HG03571 (cell line): Measurements from ENCODE around the gene ZMYND8.

Source experiments
- ATAC-seq: cut with Tn5 transposase; IDR thresholded peaks from one replicate; pipeline ENCODE4 v1.9.1; 2021; ENCODE audit not compliant: unreplicated experiment

The ZMYND8 gene

GRCh38 chr20:47354714-47355488 lies 1.6 kb downstream of the ZMYND8 start:
- no peak for ATAC-seq

DNA sequence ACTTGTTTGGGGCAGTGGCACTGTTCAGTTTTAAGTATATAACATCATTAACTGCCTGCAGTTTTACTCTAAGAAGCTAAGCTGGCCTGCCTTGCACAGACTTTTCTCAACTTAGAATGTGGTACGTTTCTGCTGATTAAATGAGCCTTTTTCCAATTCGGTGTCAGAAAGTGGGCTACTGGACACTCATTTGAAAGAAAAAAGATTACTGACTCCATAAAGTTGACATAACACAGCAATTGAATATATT lies 2.1 kb downstream of the ZMYND8 start:
- ATAC-seq: no peak

- ATAC-seq: no peak
Observed at GRCh38 chr20:47353692-47354463, 2.6 kb downstream of the ZMYND8 start.

- ATAC-seq: no peak
Observed at GRCh38 chr20:47353239-47353691, 3.2 kb downstream of the ZMYND8 start.

- ATAC-seq: no peak
Observed at GRCh38 chr20:47352332-47353238, 3.9 kb downstream of the ZMYND8 start.

- no peak for ATAC-seq
Observed at GRCh38 chr20:47351643-47352331, 4.7 kb downstream of the ZMYND8 start.

- no peak for ATAC-seq
Observed at GRCh38 chr20:47350691-47351545, 5.6 kb downstream of the ZMYND8 start.

- ATAC-seq: no peak
Observed at GRCh38 chr20:47350181-47350550, 6.3 kb downstream of the ZMYND8 start.

DNA sequence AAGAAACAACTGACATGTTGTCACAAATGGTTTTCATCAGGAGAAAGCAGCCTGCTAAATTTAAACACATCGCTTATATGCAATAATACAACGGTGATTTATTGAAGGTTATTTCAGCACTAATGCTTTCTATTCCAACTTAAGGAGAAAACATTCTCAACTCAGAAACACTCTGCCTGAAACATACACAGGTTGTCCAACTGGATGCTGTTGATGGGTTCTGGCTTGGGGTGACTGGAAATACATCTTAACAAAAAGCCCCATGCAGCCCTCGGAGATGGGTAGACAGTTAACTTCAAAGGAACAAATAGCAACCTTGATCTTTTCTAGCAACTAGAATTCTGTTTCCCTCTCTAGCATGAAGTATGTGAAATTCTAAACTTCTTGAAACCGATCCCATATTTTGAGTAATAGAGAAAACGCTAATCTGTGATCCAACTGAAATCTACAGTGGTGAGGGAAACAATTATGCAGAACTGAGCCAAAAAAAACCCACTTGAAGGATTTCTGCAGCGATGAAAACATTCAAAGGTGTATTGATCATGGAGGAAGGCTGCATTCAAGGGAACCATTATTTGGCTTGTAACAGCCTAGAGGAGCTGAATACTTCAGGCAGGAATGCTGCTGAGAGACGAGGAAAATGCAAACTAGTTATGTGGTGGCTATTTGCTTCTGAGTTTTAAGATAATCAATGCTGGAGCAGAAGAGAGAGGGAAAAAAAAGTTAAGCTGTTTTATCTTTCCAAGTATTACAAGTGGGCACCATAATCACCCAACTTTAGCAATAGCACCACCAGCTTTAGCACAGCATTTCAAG lies 6.9 kb downstream of the ZMYND8 start:
- ATAC-seq: no peak

DNA sequence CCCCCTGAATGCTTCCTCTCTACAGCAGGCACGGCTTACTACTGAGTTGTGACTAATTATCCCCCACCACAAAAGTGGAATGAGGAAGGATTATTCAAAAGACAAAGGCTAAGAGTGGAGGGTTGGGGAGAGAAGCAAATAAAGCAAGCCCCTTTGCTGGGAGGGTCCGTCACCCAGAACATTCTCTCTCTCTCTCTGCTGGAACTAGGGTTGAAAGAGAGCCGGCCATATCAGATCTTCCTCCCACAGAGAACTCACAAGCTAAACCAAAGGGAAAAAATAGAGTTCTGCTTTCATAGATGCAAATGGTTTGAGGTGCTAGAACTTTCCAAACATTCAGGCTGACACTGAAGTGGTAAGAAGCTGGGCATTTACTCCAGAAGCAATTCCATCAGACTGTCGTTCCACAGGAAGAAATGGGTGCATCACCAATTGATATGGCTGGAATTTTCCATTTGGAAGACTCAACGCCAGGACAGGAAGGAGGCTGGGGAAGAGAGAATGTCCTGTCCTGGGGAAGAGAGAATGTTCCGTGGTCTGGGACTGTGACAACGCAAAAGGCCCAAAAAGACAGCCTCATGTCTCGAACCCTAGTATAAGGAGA lies 7.9 kb downstream of the ZMYND8 start:
- no peak for ATAC-seq

GRCh38 chr20:47347661-47348435 lies 8.7 kb downstream of the ZMYND8 start:
- ATAC-seq: no peak

GRCh38 chr20:47346172-47346571 lies 10.3 kb downstream of the ZMYND8 start:
- ATAC-seq: no peak

GRCh38 chr20:47345214-47345613 lies 11.3 kb downstream of the ZMYND8 start:
- no peak for ATAC-seq

- ATAC-seq: no peak
Observed at GRCh38 chr20:47343007-47343472, 13.5 kb downstream of the ZMYND8 start.

GRCh38 chr20:47338131-47338628 lies 18.3 kb downstream of the ZMYND8 start:
- ATAC-seq: no peak

DNA sequence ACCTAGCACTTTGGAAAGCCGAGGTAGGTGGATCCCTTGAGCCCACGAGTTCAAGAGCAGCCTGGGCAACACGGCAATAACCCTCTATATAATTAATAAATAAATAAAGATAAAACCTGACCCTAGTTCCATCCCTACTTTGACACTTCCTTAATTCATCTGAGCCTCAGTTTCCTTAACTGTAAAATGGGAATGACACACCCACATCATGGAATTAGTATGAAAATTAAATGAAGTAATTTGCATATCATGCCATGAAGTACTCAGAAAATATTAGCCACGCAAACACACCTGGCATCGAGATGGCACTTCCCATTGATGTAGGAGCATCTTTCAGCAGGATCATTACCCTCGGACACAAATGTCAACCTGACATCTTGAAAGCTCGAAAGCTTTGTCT lies 19.1 kb downstream of the ZMYND8 start:
- no peak for ATAC-seq

DNA sequence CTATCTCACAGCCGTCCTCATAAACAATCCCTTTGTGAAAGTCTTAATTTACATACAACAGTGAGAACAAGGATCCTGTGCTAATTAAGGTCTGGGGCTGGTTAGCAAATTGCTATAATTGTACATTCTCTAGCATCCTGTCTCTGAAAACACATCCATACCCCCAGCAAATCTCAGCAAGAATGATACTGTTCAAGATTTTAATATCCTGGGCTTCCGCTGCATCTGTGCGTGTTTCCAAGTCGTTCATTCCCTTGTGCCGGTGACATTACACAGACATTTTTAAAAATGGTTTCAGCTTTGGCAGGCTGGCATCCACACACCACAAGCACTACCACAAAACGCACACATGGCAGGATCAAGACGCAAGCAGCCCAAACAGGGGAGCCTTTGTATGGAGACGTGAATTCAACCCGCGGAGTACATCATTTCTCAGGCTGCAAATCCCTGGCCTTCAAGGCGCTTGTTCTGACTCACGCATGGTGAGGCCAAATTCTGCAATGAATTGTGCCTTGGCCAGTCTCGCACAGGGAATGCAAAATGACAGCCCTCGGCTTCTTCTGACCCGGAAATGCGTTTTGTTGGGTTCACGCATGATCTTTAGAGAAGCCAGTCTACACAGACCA lies 20.3 kb downstream of the ZMYND8 start:
- no peak for ATAC-seq
